Liver (tissue), 9 donors: ENCODE measurements around the gene MCTP2. TPM values are rescaled to one million over a fixed set of nuclear protein-coding genes. Genes with fewer than 3 reads are reported as not detected.
A peak's percentile ranks its signal among the peaks of the same experiment; 100 is the strongest.

Experiments
- DNase-seq: peaks from one replicate; pipeline ENCODE4 v3.0.0-alpha.2; 2017; ENCODE audit warnings: low spot score
- H3K27ac ChIP-seq, 2 donors: one replicate each; pipeline ENCODE4 v1.7.0; 2013; ENCODE audit warnings: inconsistent platforms in 2 of 2, low read length in 2 of 2, control low read depth in 1 of 2, low read depth in 1 of 2, mild to moderate bottlenecking in 1 of 2
- H3K27me3 ChIP-seq, 4 donors: one replicate each; pipeline versions ENCODE4 v1.6.1 to v1.7.0; 2013; ENCODE audit warnings: low read length in 3 of 4, inconsistent platforms in 1 of 4, mild to moderate bottlenecking in 1 of 4, moderate library complexity in 1 of 4; ENCODE audit not compliant: control insufficient read depth in 4 of 4, insufficient read depth in 4 of 4
- H3K36me3 ChIP-seq, 4 donors: one replicate each; pipeline versions ENCODE4 v1.6.1 to v1.7.0; 2013; ENCODE audit warnings: low read length in 3 of 4, mild to moderate bottlenecking in 3 of 4, low read depth in 1 of 4, moderate library complexity in 1 of 4; ENCODE audit not compliant: control insufficient read depth in 4 of 4, insufficient read depth in 3 of 4
- H3K4me1 ChIP-seq, 4 donors: one replicate each; pipeline versions ENCODE4 v1.6.1 to v1.7.0; 2013; ENCODE audit warnings: low read length in 3 of 4, mild to moderate bottlenecking in 3 of 4, moderate library complexity in 1 of 4; ENCODE audit not compliant: control insufficient read depth in 4 of 4, insufficient read depth in 4 of 4
- H3K4me3 ChIP-seq, 3 donors: one replicate each; pipeline versions ENCODE4 v1.6.1 to v1.7.0; 2013; ENCODE audit warnings: low read length in 3 of 3, control low read depth in 1 of 3, low read depth in 1 of 3, mild to moderate bottlenecking in 1 of 3
- H3K9ac ChIP-seq, 2 donors: one replicate each; pipeline ENCODE4 v1.7.0; 2013; ENCODE audit warnings: low read length in 2 of 2, mild to moderate bottlenecking in 2 of 2, moderate library complexity in 2 of 2, control low read depth in 1 of 2, low read depth in 1 of 2
- H3K9me3 ChIP-seq, 4 donors: one replicate each; pipeline versions ENCODE4 v1.6.1 to v1.7.0; 2013; ENCODE audit warnings: low read length in 3 of 4; ENCODE audit not compliant: control insufficient read depth in 4 of 4
- ATF3 ChIP-seq: IDR thresholded peaks from 2 replicates; pipeline ENCODE4 v1.6.1; 2016; ENCODE audit warnings: antibody characterized with exemption
- FOXA1 ChIP-seq: IDR thresholded peaks from 2 replicates; pipeline ENCODE4 v1.6.1; 2016; ENCODE audit warnings: antibody characterized with exemption
- FOXA2 ChIP-seq: IDR thresholded peaks from 2 replicates; pipeline ENCODE4 v1.6.1; 2016; ENCODE audit warnings: antibody characterized with exemption
- HNF4A ChIP-seq, 2 donors: conservative IDR thresholded peaks; 2 replicates each; pipeline ENCODE4 v1.6.1; 2016; ENCODE audit warnings: antibody characterized with exemption in 2 of 2, mild to moderate bottlenecking in 2 of 2
- HNF4G ChIP-seq: IDR thresholded peaks from 2 replicates; pipeline ENCODE4 v1.6.1; 2016; ENCODE audit warnings: antibody characterized with exemption
- JUND ChIP-seq, 2 donors: IDR thresholded peaks; 2 replicates each; pipeline ENCODE4 v1.6.1; 2016; ENCODE audit warnings: antibody characterized with exemption in 2 of 2
- MAX ChIP-seq: IDR thresholded peaks from 2 replicates; pipeline ENCODE4 v1.6.1; 2016; ENCODE audit warnings: antibody characterized with exemption
- NR2F2 ChIP-seq: IDR thresholded peaks from 2 replicates; pipeline ENCODE4 v1.6.1; 2016; ENCODE audit warnings: antibody characterized with exemption
- RAD21 ChIP-seq, 2 donors: IDR thresholded peaks; 2 replicates each; pipeline ENCODE4 v1.6.1; 2016; ENCODE audit warnings: antibody characterized with exemption in 2 of 2, mild to moderate bottlenecking in 2 of 2
- RXRA ChIP-seq, 2 donors: IDR thresholded peaks; 2 replicates each; pipeline ENCODE4 v1.6.1; 2017 to 2018; ENCODE audit warnings: antibody characterized with exemption in 2 of 2, mild to moderate bottlenecking in 1 of 2
- SP1 ChIP-seq: IDR thresholded peaks from 2 replicates; pipeline ENCODE4 v1.6.1; 2018; ENCODE audit warnings: antibody characterized with exemption, mild to moderate bottlenecking
- YY1 ChIP-seq: IDR thresholded peaks from 2 replicates; pipeline ENCODE4 v1.6.1; 2016; ENCODE audit warnings: antibody characterized with exemption, mild to moderate bottlenecking
- WGBS: extraction: QIAGEN DNeasy Blood & Tissue Kit; methylation state at CpG from one replicate; pipeline ENCODE4 v1.1.7; 2013; 5-methylcytosine and 5-hydroxymethylcytosine counted together
- polyA plus RNA-seq, 2 donors: library from polyadenylated mRNA; stranded (reverse) in 1 of 2; unstranded in 1 of 2; fragments of 200-250 nt in 1 of 2; fragments of >200 nt in 1 of 2; fragmentation: Nextera tagmentation in 1 of 2; extraction: Ambion mirVana in 1 of 2; gene quantifications; one replicate each; pipeline versions ENCODE4 v1.2.1 to v1.2.3, GENCODE V29; 2013 to 2015
- total RNA-seq, 2 donors: library from RNA; depleted of rRNA; stranded (reverse); fragments of >200 nt; gene quantifications; one replicate each; pipeline ENCODE4 v1.2.3, GENCODE V29; 2014
- TF ChIP-seq, protein P1 (sequence below): IDR thresholded peaks from 2 replicates; pipeline ENCODE4 v1.6.1; 2016; ENCODE audit warnings: antibody characterized with exemption, mild to moderate bottlenecking
- TF ChIP-seq, protein P2 (sequence below): IDR thresholded peaks from 2 replicates; pipeline ENCODE4 v1.6.1; 2016; ENCODE audit warnings: antibody characterized with exemption
- TF ChIP-seq, protein P3 (sequence below): fragments of 150-350 bp; IDR thresholded peaks from 2 replicates; pipeline ENCODE4 v1.5.1; 2017; ENCODE audit warnings: improper control_type of control experiment, low read depth, low read length; ENCODE audit not compliant: missing input control
- donor health status: healthy.
- donor health status: healthy.
- donor health status: healthy.
- donor health status: healthy.
- donor health status: healthy.

The MCTP2 gene
- total and polyA plus RNA-seq, 4 donors: 0.43 to 9.9 (median 3.5) TPM

GRCh38 chr15:94455297-94455696 lies 223.9 kb downstream of the MCTP2 start:
- H3K27me3 ChIP-seq: no peaks in the 10 kb centered on the region
- no peaks in the 10 kb centered on the region for H3K9me3 ChIP-seq
- H3K4me1 ChIP-seq: no peaks in the 10 kb centered on the region
- TF ChIP-seq, protein P1, sequence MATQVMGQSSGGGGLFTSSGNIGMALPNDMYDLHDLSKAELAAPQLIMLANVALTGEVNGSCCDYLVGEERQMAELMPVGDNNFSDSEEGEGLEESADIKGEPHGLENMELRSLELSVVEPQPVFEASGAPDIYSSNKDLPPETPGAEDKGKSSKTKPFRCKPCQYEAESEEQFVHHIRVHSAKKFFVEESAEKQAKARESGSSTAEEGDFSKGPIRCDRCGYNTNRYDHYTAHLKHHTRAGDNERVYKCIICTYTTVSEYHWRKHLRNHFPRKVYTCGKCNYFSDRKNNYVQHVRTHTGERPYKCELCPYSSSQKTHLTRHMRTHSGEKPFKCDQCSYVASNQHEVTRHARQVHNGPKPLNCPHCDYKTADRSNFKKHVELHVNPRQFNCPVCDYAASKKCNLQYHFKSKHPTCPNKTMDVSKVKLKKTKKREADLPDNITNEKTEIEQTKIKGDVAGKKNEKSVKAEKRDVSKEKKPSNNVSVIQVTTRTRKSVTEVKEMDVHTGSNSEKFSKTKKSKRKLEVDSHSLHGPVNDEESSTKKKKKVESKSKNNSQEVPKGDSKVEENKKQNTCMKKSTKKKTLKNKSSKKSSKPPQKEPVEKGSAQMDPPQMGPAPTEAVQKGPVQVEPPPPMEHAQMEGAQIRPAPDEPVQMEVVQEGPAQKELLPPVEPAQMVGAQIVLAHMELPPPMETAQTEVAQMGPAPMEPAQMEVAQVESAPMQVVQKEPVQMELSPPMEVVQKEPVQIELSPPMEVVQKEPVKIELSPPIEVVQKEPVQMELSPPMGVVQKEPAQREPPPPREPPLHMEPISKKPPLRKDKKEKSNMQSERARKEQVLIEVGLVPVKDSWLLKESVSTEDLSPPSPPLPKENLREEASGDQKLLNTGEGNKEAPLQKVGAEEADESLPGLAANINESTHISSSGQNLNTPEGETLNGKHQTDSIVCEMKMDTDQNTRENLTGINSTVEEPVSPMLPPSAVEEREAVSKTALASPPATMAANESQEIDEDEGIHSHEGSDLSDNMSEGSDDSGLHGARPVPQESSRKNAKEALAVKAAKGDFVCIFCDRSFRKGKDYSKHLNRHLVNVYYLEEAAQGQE: no peak
- no peak for TF ChIP-seq HNF4G
- TF ChIP-seq FOXA2: no peak
- TF ChIP-seq RAD21 (IDR thresholded peaks at IDR 0.05): no peak
- no peak for TF ChIP-seq JUND (IDR thresholded peaks at IDR 0.05)
- TF ChIP-seq RXRA (IDR thresholded peaks at IDR 0.05): no peak
- TF ChIP-seq YY1: no peak
- TF ChIP-seq ATF3: no peak
- TF ChIP-seq, protein P2, sequence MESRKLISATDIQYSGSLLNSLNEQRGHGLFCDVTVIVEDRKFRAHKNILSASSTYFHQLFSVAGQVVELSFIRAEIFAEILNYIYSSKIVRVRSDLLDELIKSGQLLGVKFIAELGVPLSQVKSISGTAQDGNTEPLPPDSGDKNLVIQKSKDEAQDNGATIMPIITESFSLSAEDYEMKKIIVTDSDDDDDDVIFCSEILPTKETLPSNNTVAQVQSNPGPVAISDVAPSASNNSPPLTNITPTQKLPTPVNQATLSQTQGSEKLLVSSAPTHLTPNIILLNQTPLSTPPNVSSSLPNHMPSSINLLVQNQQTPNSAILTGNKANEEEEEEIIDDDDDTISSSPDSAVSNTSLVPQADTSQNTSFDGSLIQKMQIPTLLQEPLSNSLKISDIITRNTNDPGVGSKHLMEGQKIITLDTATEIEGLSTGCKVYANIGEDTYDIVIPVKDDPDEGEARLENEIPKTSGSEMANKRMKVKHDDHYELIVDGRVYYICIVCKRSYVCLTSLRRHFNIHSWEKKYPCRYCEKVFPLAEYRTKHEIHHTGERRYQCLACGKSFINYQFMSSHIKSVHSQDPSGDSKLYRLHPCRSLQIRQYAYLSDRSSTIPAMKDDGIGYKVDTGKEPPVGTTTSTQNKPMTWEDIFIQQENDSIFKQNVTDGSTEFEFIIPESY: no peak
- no peak for TF ChIP-seq FOXA1
- no peak for TF ChIP-seq MAX
- TF ChIP-seq, protein P3, sequence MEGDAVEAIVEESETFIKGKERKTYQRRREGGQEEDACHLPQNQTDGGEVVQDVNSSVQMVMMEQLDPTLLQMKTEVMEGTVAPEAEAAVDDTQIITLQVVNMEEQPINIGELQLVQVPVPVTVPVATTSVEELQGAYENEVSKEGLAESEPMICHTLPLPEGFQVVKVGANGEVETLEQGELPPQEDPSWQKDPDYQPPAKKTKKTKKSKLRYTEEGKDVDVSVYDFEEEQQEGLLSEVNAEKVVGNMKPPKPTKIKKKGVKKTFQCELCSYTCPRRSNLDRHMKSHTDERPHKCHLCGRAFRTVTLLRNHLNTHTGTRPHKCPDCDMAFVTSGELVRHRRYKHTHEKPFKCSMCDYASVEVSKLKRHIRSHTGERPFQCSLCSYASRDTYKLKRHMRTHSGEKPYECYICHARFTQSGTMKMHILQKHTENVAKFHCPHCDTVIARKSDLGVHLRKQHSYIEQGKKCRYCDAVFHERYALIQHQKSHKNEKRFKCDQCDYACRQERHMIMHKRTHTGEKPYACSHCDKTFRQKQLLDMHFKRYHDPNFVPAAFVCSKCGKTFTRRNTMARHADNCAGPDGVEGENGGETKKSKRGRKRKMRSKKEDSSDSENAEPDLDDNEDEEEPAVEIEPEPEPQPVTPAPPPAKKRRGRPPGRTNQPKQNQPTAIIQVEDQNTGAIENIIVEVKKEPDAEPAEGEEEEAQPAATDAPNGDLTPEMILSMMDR: no peak
- TF ChIP-seq HNF4A (conservative IDR thresholded peaks at IDR 0.05): no peak
- TF ChIP-seq NR2F2: no peak
- no peak for TF ChIP-seq SP1
- no peaks in the 10 kb centered on the region for H3K36me3 ChIP-seq
- no peak overlapping the region for H3K9ac ChIP-seq
- H3K4me3 ChIP-seq: no peak overlapping the region
- 93% methylated on average over 9 of the region's 9 CpGs for WGBS
- DNase-seq: no peak
- H3K27ac ChIP-seq: no peak overlapping the region

DNA sequence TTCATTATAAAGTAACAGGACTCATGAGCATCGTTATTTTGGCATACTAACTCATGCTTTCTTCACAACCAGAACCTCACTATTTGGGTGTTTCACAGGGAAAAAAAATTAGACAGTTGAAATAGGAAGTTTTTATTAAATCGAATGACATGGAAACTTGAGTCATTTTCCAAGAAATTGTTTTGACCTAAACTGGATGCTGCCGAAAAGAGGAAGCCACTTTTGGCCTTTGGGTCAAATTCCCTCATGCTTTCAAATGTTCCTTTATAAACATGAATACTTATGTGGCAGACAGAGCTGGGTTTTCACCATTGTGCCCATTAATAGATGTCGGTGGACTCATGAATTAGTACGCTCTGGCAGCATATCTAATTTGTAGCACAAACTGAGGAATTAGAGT lies 224.9 kb downstream of the MCTP2 start:
- 66% methylated on average over 5 of the region's 5 CpGs for WGBS
- Histone ChIP-seq H3K27ac (no peak overlapping the region), H3K9ac (no peak overlapping the region), H3K4me1 (no peaks in the 10 kb centered on the region), H3K36me3 (no peaks in the 10 kb centered on the region), H3K4me3 (no peak overlapping the region), H3K9me3 (no peaks in the 10 kb centered on the region), H3K27me3 (no peaks in the 10 kb centered on the region)
- no peak for DNase-seq
- TF ChIP-seq RXRA (IDR thresholded peaks at IDR 0.05) (peak in 1 of 2 donors; percentile 7), NR2F2 (peak; percentile 81), YY1 (no peak), FOXA2 (no peak)
